Measurements from ENCODE around the gene STIM2. TPM values are rescaled to one million over a fixed set of nuclear protein-coding genes. Genes with fewer than 3 reads are reported as not detected.

The STIM2 gene
- total RNA-seq, 1 donor from 2014 or later: 43.9 TPM

DNA sequence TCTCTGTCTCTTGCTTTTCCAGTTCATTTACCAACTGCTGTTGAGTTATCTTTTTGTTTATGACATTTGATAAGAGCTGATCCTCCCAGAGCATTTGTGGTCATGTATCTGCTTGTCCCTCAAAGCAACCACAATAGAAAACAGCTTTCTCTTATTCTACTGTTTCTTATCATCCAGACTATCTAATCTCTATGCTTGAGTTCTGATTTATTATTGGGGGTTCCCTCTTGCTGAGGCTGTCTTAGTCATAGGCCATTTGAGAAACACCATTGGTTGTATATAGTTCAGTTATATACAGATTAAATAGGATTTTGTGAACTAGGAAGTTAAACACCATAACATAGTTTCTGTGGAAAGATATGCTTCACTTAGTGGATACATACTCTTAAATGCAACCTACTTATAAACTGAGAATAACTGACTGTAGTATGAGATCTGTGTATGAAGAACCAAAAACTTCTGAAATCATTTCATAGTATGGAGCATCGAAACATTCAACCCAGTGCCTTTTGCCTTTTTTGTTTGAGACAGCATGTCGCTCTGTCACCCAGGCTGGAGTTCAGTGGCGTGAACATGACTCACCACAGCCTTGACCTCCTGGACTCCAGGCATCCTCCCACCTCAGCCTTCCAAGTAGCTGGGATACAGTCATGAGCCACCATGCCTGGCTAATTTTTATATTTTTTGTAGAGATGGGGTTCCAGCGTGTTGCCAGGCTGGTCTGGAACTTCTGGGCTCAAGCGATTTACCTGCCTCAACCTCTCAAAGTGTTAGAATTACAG, 75.8 kb downstream of the STIM2 start:
- no peak overlapping the region for H3K4me3 ChIP-seq
- H3K36me3 ChIP-seq: no peaks in the 10 kb centered on the region
- H3K27me3 ChIP-seq (ENCODE audit: low read depth): no peaks in the 10 kb centered on the region
- no peaks in the 10 kb centered on the region for H3K9me3 ChIP-seq
- DNase-seq: peak; percentile 32
- TF ChIP-seq, protein P1, sequence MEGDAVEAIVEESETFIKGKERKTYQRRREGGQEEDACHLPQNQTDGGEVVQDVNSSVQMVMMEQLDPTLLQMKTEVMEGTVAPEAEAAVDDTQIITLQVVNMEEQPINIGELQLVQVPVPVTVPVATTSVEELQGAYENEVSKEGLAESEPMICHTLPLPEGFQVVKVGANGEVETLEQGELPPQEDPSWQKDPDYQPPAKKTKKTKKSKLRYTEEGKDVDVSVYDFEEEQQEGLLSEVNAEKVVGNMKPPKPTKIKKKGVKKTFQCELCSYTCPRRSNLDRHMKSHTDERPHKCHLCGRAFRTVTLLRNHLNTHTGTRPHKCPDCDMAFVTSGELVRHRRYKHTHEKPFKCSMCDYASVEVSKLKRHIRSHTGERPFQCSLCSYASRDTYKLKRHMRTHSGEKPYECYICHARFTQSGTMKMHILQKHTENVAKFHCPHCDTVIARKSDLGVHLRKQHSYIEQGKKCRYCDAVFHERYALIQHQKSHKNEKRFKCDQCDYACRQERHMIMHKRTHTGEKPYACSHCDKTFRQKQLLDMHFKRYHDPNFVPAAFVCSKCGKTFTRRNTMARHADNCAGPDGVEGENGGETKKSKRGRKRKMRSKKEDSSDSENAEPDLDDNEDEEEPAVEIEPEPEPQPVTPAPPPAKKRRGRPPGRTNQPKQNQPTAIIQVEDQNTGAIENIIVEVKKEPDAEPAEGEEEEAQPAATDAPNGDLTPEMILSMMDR (IDR thresholded peaks at IDR 0.05): no peak
- H3K4me1 ChIP-seq: peaks cover 33% of the 10 kb centered on the region
- peak in 1 of 2 donors; percentile 47 for ATAC-seq
- intact Hi-C loops (cut with DNase I): no loop called here
- H3K27ac ChIP-seq: no peak overlapping the region

DNA sequence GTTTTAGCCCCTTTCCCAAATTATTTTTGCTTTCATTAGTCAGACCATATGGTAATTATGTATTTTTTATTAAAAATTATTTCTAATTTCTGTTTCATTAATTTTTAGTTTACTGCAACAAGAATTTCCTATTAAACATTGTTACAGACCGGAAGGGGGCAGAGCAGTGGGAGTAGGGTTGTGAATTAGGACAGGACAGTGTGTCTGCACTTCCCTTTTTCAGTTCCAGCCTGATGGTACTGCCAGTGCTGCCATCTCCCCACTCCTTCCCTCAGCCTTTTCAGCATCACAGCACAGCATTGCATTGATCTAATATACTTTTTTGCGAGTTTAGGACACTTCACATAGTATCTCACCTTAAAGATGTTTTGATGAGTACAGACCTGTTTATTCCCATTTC, 76.5 kb downstream of the STIM2 start:
- Histone ChIP-seq H3K27ac (no peak overlapping the region), H3K36me3 (no peaks in the 10 kb centered on the region), H3K27me3 (ENCODE audit: low read depth) (no peaks in the 10 kb centered on the region), H3K9me3 (no peaks in the 10 kb centered on the region), H3K4me1 (peaks cover 37% of the 10 kb centered on the region), H3K4me3 (no peak overlapping the region)
- DNase-seq: no peak
- intact Hi-C loops (cut with DNase I): no loop called here
- TF ChIP-seq, protein P1 (IDR thresholded peaks at IDR 0.05): no peak
- ATAC-seq: peak; percentile 57 to 78

DNA sequence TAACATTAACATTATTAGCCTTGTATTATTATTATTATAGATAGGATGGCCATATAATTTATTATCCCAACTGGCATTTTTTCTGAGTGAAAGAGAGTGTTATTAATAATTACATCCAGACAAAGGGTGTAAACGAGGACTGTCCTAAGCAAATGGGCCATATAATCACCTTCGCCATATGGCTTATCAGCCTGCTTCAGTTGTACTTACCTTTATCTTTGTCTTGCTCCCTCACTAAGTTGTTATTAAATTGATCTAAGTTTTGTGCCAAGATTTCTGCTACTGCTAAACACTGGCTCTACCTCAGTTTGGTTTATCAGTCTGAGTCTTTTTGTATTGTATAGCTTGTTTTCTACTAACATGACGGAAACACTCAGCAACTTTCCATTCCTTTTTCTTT, 76.9 kb downstream of the STIM2 start:
- TF ChIP-seq, protein P1 (IDR thresholded peaks at IDR 0.05): no peak
- intact Hi-C loops (cut with DNase I): no loop called here
- H3K9me3 ChIP-seq: no peaks in the 10 kb centered on the region
- no peak for DNase-seq
- H3K36me3 ChIP-seq: no peaks in the 10 kb centered on the region
- no peak overlapping the region for H3K4me3 ChIP-seq
- H3K27ac ChIP-seq: no peak overlapping the region
- H3K4me1 ChIP-seq: peaks cover 41% of the 10 kb centered on the region
- ATAC-seq: no peak
- H3K27me3 ChIP-seq (ENCODE audit: low read depth): no peaks in the 10 kb centered on the region

DNA sequence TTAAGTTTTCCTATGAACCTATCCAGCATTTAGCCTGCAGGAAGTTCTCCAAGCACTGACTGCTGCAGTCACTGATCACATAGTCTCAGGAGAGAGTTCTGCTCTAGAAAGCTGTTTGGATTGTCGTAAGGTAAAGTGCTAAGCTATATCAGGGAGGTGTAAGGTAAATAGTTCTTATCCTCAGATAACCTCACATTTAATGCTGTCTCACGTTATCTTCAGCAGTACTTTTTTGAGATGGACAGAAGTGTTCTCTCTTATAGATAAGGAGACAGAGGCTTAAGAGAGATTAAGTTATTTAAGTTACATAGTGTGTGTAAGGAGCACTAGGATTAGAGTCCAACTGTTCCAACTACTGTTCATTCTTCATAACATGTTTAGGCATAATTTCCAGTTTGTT, 77.9 kb downstream of the STIM2 start:
- ATAC-seq (peak in 1 of 2 donors; percentile 57), DNase-seq (no peak)
- no peak overlapping the region for H3K4me3 ChIP-seq
- H3K36me3 ChIP-seq: no peaks in the 10 kb centered on the region
- intact Hi-C loops (cut with DNase I): no loop called here
- TF ChIP-seq, protein P1 (IDR thresholded peaks at IDR 0.05): no peak
- no peak overlapping the region for H3K27ac ChIP-seq
- peaks cover 45% of the 10 kb centered on the region for H3K4me1 ChIP-seq
- H3K9me3 ChIP-seq: no peaks in the 10 kb centered on the region
- no peaks in the 10 kb centered on the region for H3K27me3 ChIP-seq (ENCODE audit: low read depth)

DNA sequence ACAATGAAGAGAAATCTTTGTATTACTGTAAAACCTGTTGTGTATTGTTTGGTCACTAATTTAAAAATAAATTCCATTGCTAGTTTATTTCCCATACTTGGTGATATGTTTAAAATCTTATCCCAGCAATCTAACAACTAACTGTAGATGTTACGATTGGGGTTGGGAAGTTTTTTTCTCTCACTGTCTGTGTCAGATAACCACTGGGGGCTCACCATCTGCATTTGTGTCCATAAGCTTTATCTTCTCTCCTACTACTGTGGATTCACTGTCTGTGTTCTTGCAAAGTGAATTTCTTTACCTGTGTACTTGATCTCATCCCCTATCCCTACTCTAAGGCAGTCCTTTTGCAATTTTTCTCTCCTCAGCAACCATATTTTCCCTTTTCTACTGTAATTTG, 81.3 kb downstream of the STIM2 start:
- no peak for ATAC-seq
- Histone ChIP-seq H3K36me3 (no peaks in the 10 kb centered on the region), H3K27ac (no peak overlapping the region), H3K4me3 (no peak overlapping the region), H3K4me1 (peaks cover 44% of the 10 kb centered on the region), H3K9me3 (no peaks in the 10 kb centered on the region), H3K27me3 (ENCODE audit: low read depth) (no peaks in the 10 kb centered on the region)
- TF ChIP-seq, protein P1 (IDR thresholded peaks at IDR 0.05): no peak
- DNase-seq: no peak
- intact Hi-C loops (cut with DNase I): no loop called here

All from lower lobe of right lung (tissue), 2 donors.